GM18873 (cell line): ENCODE results near the gene ONECUT2.
"Not testable (repeated sequence)": the region's sequence is repeated elsewhere in the genome, so short reads cannot be mapped to it uniquely, and the experiment has no call there.

Experiments used
- ATAC-seq: cut with Tn5 transposase; IDR thresholded peaks from one replicate; pipeline ENCODE4 v1.9.1; 2021; ENCODE audit warnings: mild to moderate bottlenecking, moderate library complexity, moderate number of reproducible peaks; ENCODE audit not compliant: unreplicated experiment, low FRiP score

Gene ONECUT2

GRCh38 chr18:57519668-57520424, 84.7 kb downstream of the ONECUT2 start:
- ATAC-seq = no peak

DNA sequence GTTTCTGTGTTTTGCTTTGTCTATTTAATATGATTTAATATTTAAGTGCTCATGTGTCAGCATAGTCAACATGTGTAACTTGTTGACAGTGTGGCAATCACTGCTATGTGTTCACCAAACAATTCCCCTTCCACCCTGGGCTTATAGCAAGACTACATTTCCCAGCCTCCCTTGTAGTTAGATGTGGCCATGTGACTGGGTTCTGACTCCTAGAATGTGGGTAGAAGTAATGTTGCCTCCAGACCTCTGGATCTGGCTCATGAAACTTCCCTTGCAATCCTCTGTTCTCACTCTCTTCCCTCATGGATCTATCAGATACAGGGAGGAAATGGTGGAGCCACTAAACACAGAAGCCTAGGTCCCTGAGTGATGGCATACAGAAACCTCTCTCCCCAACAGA, 87.2 kb downstream of the ONECUT2 start:
- not testable (repeated sequence) for ATAC-seq

- no peak for ATAC-seq
Observed at GRCh38 chr18:57523171-57523956, 88.2 kb downstream of the ONECUT2 start.

- no peak for ATAC-seq
Observed at GRCh38 chr18:57527556-57528229, 92.5 kb downstream of the ONECUT2 start.

- no peak for ATAC-seq
Observed at GRCh38 chr18:57529151-57529550, 94.0 kb downstream of the ONECUT2 start.

DNA sequence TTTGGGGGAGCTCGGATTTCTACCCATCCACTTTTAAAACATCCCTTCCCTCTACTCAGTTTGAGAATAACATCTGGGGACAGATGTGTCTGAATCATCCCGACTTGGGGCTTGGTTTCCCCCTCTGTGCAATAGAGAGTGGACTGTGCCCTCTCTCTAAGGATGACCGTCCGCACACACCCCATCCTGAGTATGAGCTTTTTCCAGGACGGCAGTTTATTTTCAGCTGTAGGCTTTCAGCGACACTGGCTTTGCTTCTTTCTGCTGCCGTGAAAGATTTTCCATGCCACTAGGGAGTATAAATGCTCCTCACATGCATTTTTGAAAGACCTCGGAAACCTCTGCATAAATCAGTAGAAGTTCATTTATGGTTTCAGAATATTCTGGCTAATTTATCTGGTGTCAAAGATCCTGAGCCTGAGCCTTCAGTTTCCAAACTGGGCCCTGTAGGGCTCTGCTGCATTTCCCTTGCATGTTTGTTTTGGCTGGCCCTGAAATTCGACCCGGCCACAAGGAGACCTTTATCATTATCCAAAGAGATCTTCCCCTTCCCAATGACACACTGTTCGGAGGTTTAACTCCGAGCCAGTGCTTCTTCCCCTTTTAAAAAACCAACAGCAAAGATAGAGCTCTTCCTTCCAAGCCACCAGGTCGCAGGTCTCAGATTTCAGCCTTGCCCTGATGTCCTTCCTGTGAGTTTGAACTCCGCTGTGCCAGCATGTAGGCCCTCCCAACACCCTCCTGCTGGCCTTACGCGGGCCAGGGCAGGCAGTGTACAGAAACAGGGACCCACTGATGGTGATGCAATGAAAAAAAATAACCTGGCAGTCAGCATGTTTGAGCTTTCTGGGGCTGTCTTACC, 98.1 kb downstream of the ONECUT2 start:
- ATAC-seq = no peak

DNA sequence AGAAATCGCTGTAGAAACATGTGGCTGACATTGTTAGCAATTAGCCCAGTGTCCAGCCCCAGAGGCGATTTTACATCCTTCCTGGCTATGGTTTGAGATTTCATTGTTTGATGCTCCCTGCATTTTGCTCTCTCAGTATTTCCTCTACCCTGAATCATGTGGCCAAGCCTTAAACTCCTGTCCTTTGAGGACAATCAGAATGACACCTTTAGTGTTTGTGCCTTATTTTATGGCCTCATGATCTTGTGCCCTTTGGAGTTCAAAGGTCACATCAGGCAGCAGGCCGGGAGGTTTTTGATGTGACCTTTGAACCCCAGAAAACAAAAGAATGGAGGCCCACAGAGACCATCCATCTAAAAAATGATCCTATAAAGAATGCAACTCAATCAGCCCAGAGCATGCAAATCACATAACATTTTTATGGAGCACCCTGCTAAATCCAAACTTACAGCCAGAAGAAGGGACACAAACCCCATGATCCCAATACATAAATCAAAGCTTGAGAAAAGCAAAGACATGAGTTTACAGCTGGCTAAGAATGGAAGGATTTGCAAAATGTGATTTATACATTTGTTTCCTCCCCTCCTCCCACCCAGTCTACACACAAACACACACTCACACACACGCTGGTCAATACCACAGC, 98.8 kb downstream of the ONECUT2 start:
- ATAC-seq = no peak

DNA sequence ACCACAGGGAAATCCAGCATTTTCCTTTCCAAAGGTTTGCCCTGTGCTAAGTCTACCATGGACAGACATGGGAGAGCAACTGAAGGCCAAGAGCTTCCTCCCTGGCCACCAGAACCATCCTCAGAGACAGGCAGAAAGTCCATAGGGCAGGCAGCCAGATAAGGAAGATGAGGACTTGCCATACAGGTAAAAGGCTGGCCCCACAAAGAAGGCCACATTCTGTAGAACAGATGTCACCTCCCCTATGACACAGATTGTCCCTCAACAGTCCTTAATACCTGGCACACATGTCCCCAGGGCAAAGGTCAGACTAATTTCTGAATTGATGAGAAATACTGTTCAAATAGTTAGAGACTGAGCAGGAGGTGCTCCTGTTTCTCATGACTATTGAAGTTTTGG, 99.3 kb downstream of the ONECUT2 start:
- no peak for ATAC-seq

DNA sequence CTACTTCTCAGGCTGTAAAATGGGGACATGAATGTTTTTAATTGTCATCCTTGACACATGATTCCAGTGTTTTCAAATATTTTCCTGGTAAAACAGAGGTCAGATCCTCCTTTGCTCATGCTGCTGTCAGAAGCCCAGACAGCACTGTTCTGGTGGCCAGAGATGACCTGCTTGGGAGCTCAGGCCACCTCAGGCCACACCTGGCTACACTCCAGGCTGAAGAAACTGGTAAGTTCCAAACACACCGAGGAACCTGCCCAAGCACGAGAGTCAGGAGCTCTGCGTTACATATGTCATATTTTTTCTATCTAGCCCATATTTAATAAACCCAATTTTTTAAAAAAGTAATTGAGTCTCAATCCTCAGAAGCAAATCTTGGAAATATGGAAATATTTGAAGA, 103.4 kb downstream of the ONECUT2 start:
- ATAC-seq = no peak

GRCh38 chr18:57539702-57540101, 104.5 kb downstream of the ONECUT2 start:
- ATAC-seq = no peak
